K562 (cell line): ENCODE data around the gene LRP1B. TPM values are rescaled to one million over a fixed set of nuclear protein-coding genes. Genes with fewer than 3 reads are reported as not detected.

Experiments used
- ATAC-seq: fragments of 200-7000 bp; cut with Tn5 transposase; 3 replicates; pipeline ENCODE4 v1.9.1; 2020; ENCODE audit warnings: moderate library complexity
- BruUV-seq: library from RNA; stranded (reverse); fragments of 400-500 nt; replicated peaks from 2 replicates; lab custom pipeline; 2021; lab: Mats Ljungman, UMichigan
- CTCF ChIA-PET: fragments of 300-600 bp; formaldehyde crosslinking; extraction: SDS; loops from one replicate; lab custom pipeline; 2021; ENCODE audit warnings: low intra/inter-chr PET ratio; lab: Yijun Ruan, JAX
- POLR2A ChIA-PET: fragments of 300-600, 350-650 bp; sonication (Branson Sonifier 250); formaldehyde crosslinking; extraction: SDS; loops from one replicate; lab custom pipeline; 2021; ENCODE audit warnings: antibody characterized with exemption, inconsistent platforms; lab: Yijun Ruan, JAX
- DNase-seq, 4 experiments: peaks; one replicate each; pipeline versions ENCODE4 v3.0.0 to v3.0.0-alpha.2; 2011 to 2018; ENCODE audit warnings: low spot score in 3 of 4, mixed read lengths in 3 of 4; ENCODE audit errors: extremely low read depth in 1 of 4
- FAIRE-seq: peaks from 2 replicates; lab custom pipeline; 2011; peaks lifted over from hg19 to GRCh38; lab: Jason Lieb, UNC
- H2AFZ ChIP-seq: 2 replicates; pipeline ENCODE4 v1.6.0; 2011; ENCODE audit warnings: low read depth, low read length, control low read depth, inconsistent platforms
- H3K27ac ChIP-seq: fragments of 200-600 bp; 3 replicates; pipeline ENCODE4 v1.8.0; 2011; ENCODE audit warnings: low read depth, mild to moderate bottlenecking, control low read depth, inconsistent platforms, low read length, moderate library complexity, mixed read lengths; ENCODE audit errors: extremely low read depth
- H3K27me3 ChIP-seq, 2 experiments: fragments of 300-600 bp in 1 of 2; 2 replicates in 1 of 2; 3 replicates in 1 of 2; pipeline versions ENCODE4 v1.6.0 to v1.8.0; 2011; ENCODE audit warnings: inconsistent platforms in 2 of 2, low read length in 2 of 2, mild to moderate bottlenecking in 1 of 2, mixed read lengths in 1 of 2, moderate library complexity in 1 of 2; ENCODE audit not compliant: control insufficient read depth in 2 of 2, insufficient read depth in 2 of 2
- H3K36me3 ChIP-seq: fragments of 300-600 bp; 3 replicates; pipeline ENCODE4 v1.8.0; 2011; ENCODE audit warnings: mild to moderate bottlenecking, low read length, inconsistent platforms; ENCODE audit not compliant: control insufficient read depth, insufficient read depth
- H3K4me1 ChIP-seq, 2 experiments: fragments of 200-600 bp in 1 of 2; replicated peaks in 1 of 2; 2 replicates in 1 of 2; 3 replicates in 1 of 2; pipeline versions ENCODE4 v1.5.1 to v1.8.0; 2011; ENCODE audit warnings: inconsistent platforms in 2 of 2, low read length in 2 of 2, mild to moderate bottlenecking in 1 of 2, mixed read lengths in 1 of 2, moderate library complexity in 1 of 2; ENCODE audit not compliant: control insufficient read depth in 2 of 2, insufficient read depth in 2 of 2
- H3K4me2 ChIP-seq: 2 replicates; pipeline ENCODE4 v1.6.1; 2011; ENCODE audit warnings: low read length, control low read depth, inconsistent platforms, mixed read lengths; ENCODE audit not compliant: insufficient read depth
- H3K4me3 ChIP-seq: fragments of 200-600 bp; sonication (generic), shearing (Covaris generic); 2 replicates; pipeline ENCODE4 v1.5.1; 2016; ENCODE audit warnings: control low read depth, inconsistent platforms
- H3K79me2 ChIP-seq: fragments of 200-600 bp; 3 replicates; pipeline ENCODE4 v1.8.0; 2011; ENCODE audit warnings: low read length, inconsistent platforms; ENCODE audit not compliant: control insufficient read depth, insufficient read depth
- H3K9ac ChIP-seq, 2 experiments: 2 replicates each; pipeline versions ENCODE4 v1.6.0 to v1.6.1; 2011; ENCODE audit warnings: low read depth in 2 of 2, low read length in 2 of 2, control low read depth in 1 of 2, inconsistent platforms in 1 of 2, mild to moderate bottlenecking in 1 of 2, mixed read lengths in 1 of 2; ENCODE audit not compliant: insufficient read depth in 1 of 2
- H3K9me1 ChIP-seq: one replicate; pipeline ENCODE4 v1.6.0; 2011; ENCODE audit warnings: inconsistent platforms, mild to moderate bottlenecking, low read length, moderate library complexity; ENCODE audit not compliant: control insufficient read depth, insufficient read depth
- H3K9me3 ChIP-seq: replicated peaks from 2 replicates; pipeline ENCODE4 v1.5.1; 2011; ENCODE audit warnings: low read depth, low read length, inconsistent platforms; ENCODE audit not compliant: control insufficient read depth, insufficient read depth
- H4K20me1 ChIP-seq: replicated peaks from 2 replicates; pipeline ENCODE4 v1.6.1; 2011; ENCODE audit warnings: low read length, inconsistent platforms, mixed read lengths; ENCODE audit not compliant: control insufficient read depth, insufficient read depth
- ADNP ChIP-seq: fragments of 200-800 bp; sonication (Bioruptor generic); IDR thresholded peaks from 2 replicates; pipeline ENCODE4 v1.6.1; 2016; ENCODE audit warnings: missing genetic modification characterization, missing compliant biosample characterization
- ESRRA ChIP-seq: fragments of 450-650 bp; IDR thresholded peaks from 2 replicates; pipeline ENCODE4 v1.6.1; 2014; ENCODE audit warnings: low read depth, mild to moderate bottlenecking, moderate library complexity, borderline replicate concordance
- GABPA ChIP-seq: fragments of 200-800 bp; sonication (Bioruptor generic); conservative IDR thresholded peaks from 2 replicates; pipeline ENCODE4 v1.6.1; 2016; ENCODE audit warnings: low read depth, missing genetic modification characterization, missing compliant biosample characterization
- MCM5 ChIP-seq: fragments of 450-650 bp; IDR thresholded peaks from 2 replicates; pipeline ENCODE4 v1.6.1; 2016; ENCODE audit warnings: low read depth
- NONO ChIP-seq, 2 experiments: fragments of 200-400 bp in 1 of 2; fragments of 450-650 bp in 1 of 2; formaldehyde crosslinking in 1 of 2; IDR thresholded peaks; 2 replicates each; pipeline ENCODE4 v1.6.1; 2017; ENCODE audit warnings: low read depth in 2 of 2, mild to moderate bottlenecking in 2 of 2, moderate library complexity in 2 of 2, low read length in 1 of 2
- PHB2 ChIP-seq: fragments of 450-650 bp; IDR thresholded peaks from 2 replicates; pipeline ENCODE4 v1.6.1; 2017; ENCODE audit warnings: low read depth
- POLR3A ChIP-seq: IDR thresholded peaks from 2 replicates; pipeline ENCODE4 v1.6.1; 2011; ENCODE audit warnings: borderline replicate concordance, mild to moderate bottlenecking, moderate library complexity; ENCODE audit not compliant: insufficient read length, insufficient read depth; ENCODE audit errors: extremely low read depth
- TEAD1 ChIP-seq, 2 experiments: fragments of 450-650 bp in 1 of 2; sonication (generic) in 1 of 2; formaldehyde crosslinking; IDR thresholded peaks; 2 replicates each; pipeline versions ENCODE4 v1.4.0 to v1.8.0; 2020 to 2022; ENCODE audit warnings: mild to moderate bottlenecking in 2 of 2, missing genetic modification reagents in 1 of 2
- ZFP36 ChIP-seq: fragments of 150-350 bp; IDR thresholded peaks from 2 replicates; pipeline ENCODE4 v1.6.1; 2018; ENCODE audit warnings: low read length, low read depth; ENCODE audit not compliant: partially characterized antibody
- ZNF77 ChIP-seq: fragments of 250-450 bp; sonication (Bioruptor Pico); IDR thresholded peaks from 2 replicates; pipeline ENCODE4 v1.5.0; 2020
- WGBS: fragments of 100-300 bp; shearing (Covaris generic); methylation state at CpG from one replicate; pipeline ENCODE4 v1.1.6; 2016; ENCODE audit warnings: low coverage, mixed read lengths; ENCODE audit not compliant: insufficient coverage; ENCODE audit errors: missing lambda C conversion rate; 5-methylcytosine and 5-hydroxymethylcytosine counted together
- in situ Hi-C: fragments of 300-500 bp; cut with MboI; formaldehyde crosslinking; loops from 4 replicates; pipeline ENCODE4 v1.15.0; 2018; ENCODE audit warnings: inconsistent platforms, mixed read lengths
- intact Hi-C: fragments of 100-400 bp; cut with micrococcal nuclease; formaldehyde crosslinking; loops from 2 replicates; pipeline ENCODE4 v1.14.2; 2022
- polyA plus RNA-seq, 8 experiments: library from polyadenylated mRNA; depleted of rRNA in 4 of 8; stranded (reverse) in 5 of 8; unstranded in 3 of 8; fragments of >200 nt; fragmentation: Nextera tagmentation in 2 of 8; fragmentation: Illumina TruSeq in 1 of 8; extraction: Ambion mirVana in 2 of 8; extraction: Trizol in 1 of 8; gene quantifications; 2 replicates each; pipeline versions ENCODE4 v1.2.1 to v1.2.3, GENCODE V29; 2011 to 2014; ENCODE audit warnings: inconsistent platforms in 1 of 8, missing spikeins in 1 of 8
- total RNA-seq, 7 experiments: library from RNA; depleted of rRNA in 6 of 7; stranded (reverse); fragments of >200 nt in 6 of 7; fragmentation: Illumina TruSeq in 2 of 7; extraction: Trizol in 2 of 7; gene quantifications; 2 replicates each; pipeline versions ENCODE4 v1.2.1 to v1.2.3, GENCODE V29; 2011 to 2021; ENCODE audit warnings: low replicate concordance in 1 of 7
- TF ChIP-seq, protein P1 (sequence below): fragments of 250-450 bp; sonication (Bioruptor Pico); IDR thresholded peaks from 2 replicates; pipeline ENCODE4 v1.9.0; 2021; ENCODE audit warnings: mild to moderate bottlenecking, inconsistent platforms
- TF ChIP-seq, protein P2 (sequence below): fragments of 450-650 bp; IDR thresholded peaks from 2 replicates; pipeline ENCODE4 v1.6.1; 2018; ENCODE audit warnings: mild to moderate bottlenecking, low read depth; ENCODE audit not compliant: partially characterized antibody

Gene LRP1B
- total and polyA plus RNA-seq, 9 of the 15 experiments (the other 6 are each of a cell fraction or from before 2014, with no cell fraction given): not detected

DNA sequence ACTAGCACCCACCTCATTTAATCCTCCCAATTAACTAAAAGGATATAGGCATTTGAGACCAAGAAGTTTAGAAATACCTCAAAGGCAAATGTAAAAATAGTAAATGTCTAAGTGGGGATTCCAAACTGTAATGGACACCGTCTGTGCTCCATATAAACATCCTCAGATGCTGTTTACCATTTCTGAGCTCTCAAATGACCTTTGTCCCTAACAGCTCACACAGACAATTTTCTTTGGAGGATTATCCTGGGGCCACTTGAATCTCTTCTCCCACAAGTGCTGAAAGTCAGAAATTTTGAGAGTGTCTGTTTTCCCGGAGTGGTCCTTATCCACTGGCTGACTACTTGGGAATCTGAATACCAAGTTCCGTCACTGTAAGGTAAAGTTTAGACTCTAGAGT is 1418.9 kb downstream of the LRP1B start:
- Histone ChIP-seq H2AFZ (no peak overlapping the region), H3K27ac (no peak overlapping the region), H3K4me2 (no peak overlapping the region), H3K9me1 (no peaks in the 10 kb centered on the region), H3K9ac (no peak overlapping the region), H3K4me3 (no peak overlapping the region), H3K27me3 (no peaks in the 10 kb centered on the region), H3K4me1 (no peaks in the 10 kb centered on the region), H3K9me3 (no peaks in the 10 kb centered on the region), H4K20me1 (no peaks in the 10 kb centered on the region), H3K36me3 (no peaks in the 10 kb centered on the region), H3K79me2 (no peaks in the 10 kb centered on the region)
- TF ChIP-seq ZNF77 (CRISPR knock-in tag) (no peak), POLR3A (no peak), NONO (IDR thresholded peaks at IDR 0.05; ENCODE audit: low read depth in 2 of 2, low read length in 1 of 2) (no peak), ZFP36 (no peak), GABPA (tag) (no peak), PHB2 (no peak), ESRRA (no peak), MCM5 (no peak), ADNP (tag) (no peak), TEAD1 (CRISPR knock-in tag; IDR thresholded peaks at IDR 0.05) (no peak)
- TF ChIP-seq, protein P1, sequence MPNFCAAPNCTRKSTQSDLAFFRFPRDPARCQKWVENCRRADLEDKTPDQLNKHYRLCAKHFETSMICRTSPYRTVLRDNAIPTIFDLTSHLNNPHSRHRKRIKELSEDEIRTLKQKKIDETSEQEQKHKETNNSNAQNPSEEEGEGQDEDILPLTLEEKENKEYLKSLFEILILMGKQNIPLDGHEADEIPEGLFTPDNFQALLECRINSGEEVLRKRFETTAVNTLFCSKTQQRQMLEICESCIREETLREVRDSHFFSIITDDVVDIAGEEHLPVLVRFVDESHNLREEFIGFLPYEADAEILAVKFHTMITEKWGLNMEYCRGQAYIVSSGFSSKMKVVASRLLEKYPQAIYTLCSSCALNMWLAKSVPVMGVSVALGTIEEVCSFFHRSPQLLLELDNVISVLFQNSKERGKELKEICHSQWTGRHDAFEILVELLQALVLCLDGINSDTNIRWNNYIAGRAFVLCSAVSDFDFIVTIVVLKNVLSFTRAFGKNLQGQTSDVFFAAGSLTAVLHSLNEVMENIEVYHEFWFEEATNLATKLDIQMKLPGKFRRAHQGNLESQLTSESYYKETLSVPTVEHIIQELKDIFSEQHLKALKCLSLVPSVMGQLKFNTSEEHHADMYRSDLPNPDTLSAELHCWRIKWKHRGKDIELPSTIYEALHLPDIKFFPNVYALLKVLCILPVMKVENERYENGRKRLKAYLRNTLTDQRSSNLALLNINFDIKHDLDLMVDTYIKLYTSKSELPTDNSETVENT (CRISPR knock-in tag): no peak
- TF ChIP-seq, protein P2, sequence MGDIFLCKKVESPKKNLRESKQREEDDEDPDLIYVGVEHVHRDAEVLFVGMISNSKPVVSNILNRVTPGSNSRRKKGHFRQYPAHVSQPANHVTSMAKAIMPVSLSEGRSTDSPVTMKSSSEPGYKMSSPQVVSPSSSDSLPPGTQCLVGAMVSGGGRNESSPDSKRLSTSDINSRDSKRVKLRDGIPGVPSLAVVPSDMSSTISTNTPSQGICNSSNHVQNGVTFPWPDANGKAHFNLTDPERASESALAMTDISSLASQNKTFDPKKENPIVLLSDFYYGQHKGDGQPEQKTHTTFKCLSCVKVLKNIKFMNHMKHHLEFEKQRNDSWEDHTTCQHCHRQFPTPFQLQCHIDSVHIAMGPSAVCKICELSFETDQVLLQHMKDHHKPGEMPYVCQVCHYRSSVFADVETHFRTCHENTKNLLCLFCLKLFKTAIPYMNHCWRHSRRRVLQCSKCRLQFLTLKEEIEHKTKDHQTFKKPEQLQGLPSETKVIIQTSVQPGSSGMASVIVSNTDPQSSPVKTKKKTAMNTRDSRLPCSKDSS: no peak
- ChIA-PET CTCF (no interaction called here), POLR2A (no interaction called here)
- intact Hi-C loops (no loop called here), in situ Hi-C loops (no loop called here)
- FAIRE-seq: no peak
- no peak for ATAC-seq
- no TSS peak for BruUV-seq
- DNase-seq: no peak
- WGBS: 0% methylated on average over 3 of the region's 3 CpGs
